NCI-H345 (cell line): Measurements from ENCODE around the gene UNC119B.

Experiments
- DNase-seq: peaks from one replicate; lab custom pipeline; 2025; lab: John Stamatoyannopoulos, UW

UNC119B gene

GRCh38 chr12:120688527-120689071 is 21.7 kb upstream of the UNC119B start:
- no peak for DNase-seq

GRCh38 chr12:120689397-120690082 is 20.7 kb upstream of the UNC119B start:
- DNase-seq: no peak

GRCh38 chr12:120690083-120690450 is 20.2 kb upstream of the UNC119B start:
- no peak for DNase-seq

GRCh38 chr12:120690978-120691377 is 19.3 kb upstream of the UNC119B start:
- DNase-seq: no peak

- DNase-seq: no peak
Measured at GRCh38 chr12:120692524-120693033, 17.7 kb upstream of the UNC119B start.

GRCh38 chr12:120693848-120694247 is 16.4 kb upstream of the UNC119B start:
- no peak for DNase-seq

GRCh38 chr12:120696626-120697025 is 13.6 kb upstream of the UNC119B start:
- no peak for DNase-seq

GRCh38 chr12:120697344-120697743 is 12.9 kb upstream of the UNC119B start:
- no peak for DNase-seq

GRCh38 chr12:120698665-120699064 is 11.6 kb upstream of the UNC119B start:
- no peak for DNase-seq

- DNase-seq: no peak
Measured at GRCh38 chr12:120699553-120699952, 10.7 kb upstream of the UNC119B start.

- DNase-seq: no peak
Measured at GRCh38 chr12:120700886-120701285, 9.4 kb upstream of the UNC119B start.

GRCh38 chr12:120702637-120703036 is 7.6 kb upstream of the UNC119B start:
- DNase-seq: no peak

GRCh38 chr12:120703311-120703942 is 6.8 kb upstream of the UNC119B start:
- no peak for DNase-seq

GRCh38 chr12:120705618-120706017 is 4.6 kb upstream of the UNC119B start:
- DNase-seq: no peak

- DNase-seq: no peak
Measured at GRCh38 chr12:120706029-120706428, 4.2 kb upstream of the UNC119B start.

GRCh38 chr12:120708651-120709050 is 1.6 kb upstream of the UNC119B start:
- DNase-seq: no peak

GRCh38 chr12:120710805-120711296 is 593 bp downstream of the UNC119B start:
- DNase-seq: peak; percentile 17

GRCh38 chr12:120711411-120711810 is 1.2 kb downstream of the UNC119B start:
- no peak for DNase-seq

- DNase-seq: no peak
Measured at GRCh38 chr12:120712610-120713009, 2.4 kb downstream of the UNC119B start.

- peak; percentile 78 for DNase-seq
Measured at GRCh38 chr12:120713861-120714482, 3.7 kb downstream of the UNC119B start.

GRCh38 chr12:120718055-120718454 is 7.8 kb downstream of the UNC119B start:
- DNase-seq: no peak

- DNase-seq: no peak
Measured at GRCh38 chr12:120719072-120719471, 8.8 kb downstream of the UNC119B start.
